C4-2B (cell line): ENCODE data around the gene PBRM1.

Experiments
- CTCF ChIP-seq: fragments of 450-650 bp; conservative IDR thresholded peaks from 2 replicates; pipeline ENCODE4 v1.5.1; 2017; ENCODE audit warnings: mild to moderate bottlenecking
- ZFX ChIP-seq: fragments of 450-650 bp; IDR thresholded peaks from 2 replicates; pipeline ENCODE4 v1.6.1; 2017

DNA sequence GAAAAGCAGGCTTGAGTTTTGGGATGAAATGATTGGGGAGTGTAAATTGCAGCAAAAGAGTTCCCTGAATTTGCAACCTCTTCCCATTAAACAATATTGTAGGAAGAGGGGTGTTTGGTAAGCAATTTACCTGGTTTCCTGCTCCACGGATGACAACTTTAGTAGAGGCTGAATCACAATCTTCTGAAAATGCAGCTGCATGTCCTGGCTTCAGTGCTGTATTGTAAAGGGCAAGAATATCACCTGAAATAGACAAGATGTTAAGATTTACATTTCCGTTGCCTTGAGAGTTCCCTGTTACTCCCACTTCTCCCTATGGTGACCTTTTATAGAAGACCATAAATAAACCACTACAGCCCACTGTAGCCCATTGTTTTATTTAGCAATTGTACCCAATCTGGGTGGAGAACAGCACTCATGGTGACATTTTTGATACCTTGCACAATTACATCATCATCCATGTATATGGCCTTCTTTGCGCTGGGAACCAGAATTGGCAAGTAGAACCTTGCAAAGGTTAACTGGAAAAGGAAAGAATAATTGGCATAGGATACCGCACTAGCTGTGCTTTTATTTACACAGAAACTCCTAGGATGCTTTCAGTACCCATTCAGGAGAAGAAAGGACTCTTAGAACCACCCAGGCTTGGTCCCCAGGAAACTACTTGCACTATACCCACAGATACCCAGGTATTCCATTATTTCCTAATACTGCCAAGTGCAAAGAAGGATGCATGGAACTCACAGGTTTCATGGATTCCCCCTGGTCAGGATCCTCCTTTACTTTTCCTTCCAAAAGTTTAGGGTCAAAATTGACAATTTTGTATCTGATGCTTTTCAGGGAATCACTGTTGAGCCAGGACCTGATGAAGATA, 10.3 kb upstream of the PBRM1 start:
- no peak for TF ChIP-seq CTCF
- no peak for TF ChIP-seq ZFX
